Measurements from ENCODE around the gene UBE2B. TPM values are rescaled to one million over a fixed set of nuclear protein-coding genes. Genes with fewer than 3 reads are reported as not detected.
"Not testable (repeated sequence)": the region's sequence is repeated elsewhere in the genome, so short reads cannot be mapped to it uniquely, and the experiment has no call there.

The UBE2B gene
- total RNA-seq, 4 donors from 2014 or later = 38.8 to 62.9 (median 55.4) TPM

- H3K9me3 ChIP-seq = no peaks in the 10 kb centered on the region
- peaks cover 0 to 18% (median 3%) of the 10 kb centered on the region in 4 donors for H3K4me1 ChIP-seq
- no peak overlapping the region for H3K4me3 ChIP-seq
- H3K27me3 ChIP-seq = no peaks in the 10 kb centered on the region
- H3K36me3 ChIP-seq = peaks cover 0 to 43% (median 0%) of the 10 kb centered on the region in 3 donors
- DNase-seq = no peak
- TF ChIP-seq CTCF (IDR thresholded peaks at IDR 0.05) = peak in 1 of 6 experiments; percentile 11
- no peak for TF ChIP-seq POLR2A (IDR thresholded peaks at IDR 0.05)
- H3K27ac ChIP-seq = no peak overlapping the region
Measured at GRCh38 chr5:134374232-134374631, 2.9 kb downstream of the UBE2B start.

GRCh38 chr5:134380346-134380745 lies 9.0 kb downstream of the UBE2B start:
- Histone ChIP-seq H3K4me3 (no peak overlapping the region), H3K27ac (no peak overlapping the region), H3K9me3 (no peaks in the 10 kb centered on the region), H3K36me3 (peaks cover 0 to 94% (median 0%) of the 10 kb centered on the region in 3 donors), H3K27me3 (no peaks in the 10 kb centered on the region), H3K4me1 (no peaks in the 10 kb centered on the region)
- no peak for DNase-seq
- TF ChIP-seq POLR2A (IDR thresholded peaks at IDR 0.05) (no peak), CTCF (IDR thresholded peaks at IDR 0.05) (no peak)

GRCh38 chr5:134382204-134382603 lies 10.8 kb downstream of the UBE2B start:
- peaks cover 0 to 99% (median 0%) of the 10 kb centered on the region in 3 donors for H3K36me3 ChIP-seq
- not testable (repeated sequence) for H3K27me3 ChIP-seq, H3K27ac ChIP-seq, H3K4me1 ChIP-seq, H3K9me3 ChIP-seq, DNase-seq, H3K4me3 ChIP-seq

GRCh38 chr5:134383980-134384697 lies 12.8 kb downstream of the UBE2B start:
- Histone ChIP-seq H3K4me1 (no peaks in the 10 kb centered on the region), H3K27me3 (no peaks in the 10 kb centered on the region), H3K4me3 (no peak overlapping the region), H3K36me3 (peaks cover 0 to 99% (median 0%) of the 10 kb centered on the region in 3 donors), H3K27ac (no peak overlapping the region), H3K9me3 (no peaks in the 10 kb centered on the region)
- DNase-seq = no peak
- TF ChIP-seq CTCF (IDR thresholded peaks at IDR 0.05) (no peak), POLR2A (IDR thresholded peaks at IDR 0.05) (no peak)

GRCh38 chr5:134387443-134387842 lies 16.1 kb downstream of the UBE2B start:
- no peak for DNase-seq
- Histone ChIP-seq H3K4me1 (no peaks in the 10 kb centered on the region), H3K4me3 (no peak overlapping the region), H3K9me3 (no peaks in the 10 kb centered on the region), H3K36me3 (peaks cover 0 to 100% (median 0%) of the 10 kb centered on the region in 3 donors), H3K27ac (no peak overlapping the region), H3K27me3 (no peaks in the 10 kb centered on the region)
- TF ChIP-seq POLR2A (IDR thresholded peaks at IDR 0.05) (no peak), CTCF (IDR thresholded peaks at IDR 0.05) (no peak)

- H3K27ac ChIP-seq = no peak overlapping the region
- TF ChIP-seq POLR2A (IDR thresholded peaks at IDR 0.05) (no peak), CTCF (IDR thresholded peaks at IDR 0.05) (no peak)
- H3K27me3 ChIP-seq = no peaks in the 10 kb centered on the region
- H3K9me3 ChIP-seq = no peaks in the 10 kb centered on the region
- DNase-seq = no peak
- no peak overlapping the region for H3K4me3 ChIP-seq
- H3K36me3 ChIP-seq = peaks cover 0 to 88% (median 0%) of the 10 kb centered on the region in 3 donors
- no peaks in the 10 kb centered on the region for H3K4me1 ChIP-seq
Measured at GRCh38 chr5:134392301-134392700, 20.9 kb downstream of the UBE2B start.

All from Peyer's patch (tissue), 4 donors.